Measurements from ENCODE around the gene AUP1. TPM values are rescaled to one million over a fixed set of nuclear protein-coding genes. Genes with fewer than 3 reads are reported as not detected.

Gene AUP1
- total RNA-seq, 1 experiment from 2014 or later: 154 TPM

GRCh38 chr2:74556831-74557370 lies 27.4 kb upstream of the AUP1 start:
- Mint-ChIP-seq H3K4me1 (ENCODE audit: low read depth, unreplicated experiment) (peaks cover 22% of the 10 kb centered on the region), H3K9me3 (ENCODE audit: unreplicated experiment) (no peaks in the 10 kb centered on the region), H3K27ac (ENCODE audit: unreplicated experiment) (no peak overlapping the region), H3K4me3 (ENCODE audit: unreplicated experiment) (no peak overlapping the region), H3K27me3 (ENCODE audit: insufficient read depth, unreplicated experiment) (peaks cover 5% of the 10 kb centered on the region), H3K36me3 (ENCODE audit: insufficient read depth, unreplicated experiment) (no peaks in the 10 kb centered on the region)
- Histone ChIP-seq H3K4me1 (peaks cover 22% of the 10 kb centered on the region), H3K27me3 (replicated peaks; ENCODE audit: control insufficient read depth, insufficient read depth, low read length) (no peaks in the 10 kb centered on the region; the same call in 1 of the 2 replicates), H3K36me3 (ENCODE audit: control insufficient read depth, insufficient read depth, low read length) (no peaks in the 10 kb centered on the region; the same call in 1 of the 2 replicates), H3K4me3 (ENCODE audit: low read depth, low read length) (no peak overlapping the region), H3K9me3 (no peaks in the 10 kb centered on the region)
- BruUV-seq (replicated peaks): no TSS peak
- TF ChIP-seq, protein P1, sequence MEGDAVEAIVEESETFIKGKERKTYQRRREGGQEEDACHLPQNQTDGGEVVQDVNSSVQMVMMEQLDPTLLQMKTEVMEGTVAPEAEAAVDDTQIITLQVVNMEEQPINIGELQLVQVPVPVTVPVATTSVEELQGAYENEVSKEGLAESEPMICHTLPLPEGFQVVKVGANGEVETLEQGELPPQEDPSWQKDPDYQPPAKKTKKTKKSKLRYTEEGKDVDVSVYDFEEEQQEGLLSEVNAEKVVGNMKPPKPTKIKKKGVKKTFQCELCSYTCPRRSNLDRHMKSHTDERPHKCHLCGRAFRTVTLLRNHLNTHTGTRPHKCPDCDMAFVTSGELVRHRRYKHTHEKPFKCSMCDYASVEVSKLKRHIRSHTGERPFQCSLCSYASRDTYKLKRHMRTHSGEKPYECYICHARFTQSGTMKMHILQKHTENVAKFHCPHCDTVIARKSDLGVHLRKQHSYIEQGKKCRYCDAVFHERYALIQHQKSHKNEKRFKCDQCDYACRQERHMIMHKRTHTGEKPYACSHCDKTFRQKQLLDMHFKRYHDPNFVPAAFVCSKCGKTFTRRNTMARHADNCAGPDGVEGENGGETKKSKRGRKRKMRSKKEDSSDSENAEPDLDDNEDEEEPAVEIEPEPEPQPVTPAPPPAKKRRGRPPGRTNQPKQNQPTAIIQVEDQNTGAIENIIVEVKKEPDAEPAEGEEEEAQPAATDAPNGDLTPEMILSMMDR (IDR thresholded peaks at IDR 0.05; ENCODE audit: insufficient read depth in 1 of 2, low read depth in 1 of 2, low read length in 1 of 2, severe bottlenecking in 1 of 2, unreplicated experiment in 1 of 2): no peak
- intact Hi-C loops (cut with micrococcal nuclease; ENCODE audit: unreplicated experiment): no loop called here
- CTCF ChIA-PET: interaction anchor here (0.6 kb wide), 1 partner anchor 74 kb away, joined by 3 read pairs; the partner anchor contains the start of gene CCDC142
- DNase-seq: no peak
- POLR2A ChIA-PET: no interaction called here

- H3K9me3 ChIP-seq: no peaks in the 10 kb centered on the region
- Mint-ChIP-seq H3K4me1 (ENCODE audit: low read depth, unreplicated experiment) (peaks cover 22% of the 10 kb centered on the region), H3K9me3 (ENCODE audit: unreplicated experiment) (no peaks in the 10 kb centered on the region), H3K36me3 (ENCODE audit: insufficient read depth, unreplicated experiment) (no peaks in the 10 kb centered on the region), H3K27ac (ENCODE audit: unreplicated experiment) (no peak overlapping the region), H3K4me3 (ENCODE audit: unreplicated experiment) (no peak overlapping the region), H3K27me3 (ENCODE audit: insufficient read depth, unreplicated experiment) (no peaks in the 10 kb centered on the region)
- H3K36me3 ChIP-seq (ENCODE audit: control insufficient read depth, insufficient read depth, low read length): no peaks in the 10 kb centered on the region; the same call in 1 of the 2 replicates
- no peak for DNase-seq
- peaks cover 22% of the 10 kb centered on the region for H3K4me1 ChIP-seq
- CTCF ChIA-PET: no interaction called here
- no TSS peak for BruUV-seq (replicated peaks)
- H3K4me3 ChIP-seq (ENCODE audit: low read depth, low read length): no peak overlapping the region
- POLR2A ChIA-PET: no interaction called here
- intact Hi-C loops (cut with micrococcal nuclease; ENCODE audit: unreplicated experiment): no loop called here
- TF ChIP-seq, protein P1 (IDR thresholded peaks at IDR 0.05; ENCODE audit: insufficient read depth in 1 of 2, low read depth in 1 of 2, low read length in 1 of 2, severe bottlenecking in 1 of 2, unreplicated experiment in 1 of 2): no peak
- no peaks in the 10 kb centered on the region; the same call in 1 of the 2 replicates for H3K27me3 ChIP-seq (replicated peaks; ENCODE audit: control insufficient read depth, insufficient read depth, low read length)
Measured at GRCh38 chr2:74556159-74556558, 26.7 kb upstream of the AUP1 start.

DNA sequence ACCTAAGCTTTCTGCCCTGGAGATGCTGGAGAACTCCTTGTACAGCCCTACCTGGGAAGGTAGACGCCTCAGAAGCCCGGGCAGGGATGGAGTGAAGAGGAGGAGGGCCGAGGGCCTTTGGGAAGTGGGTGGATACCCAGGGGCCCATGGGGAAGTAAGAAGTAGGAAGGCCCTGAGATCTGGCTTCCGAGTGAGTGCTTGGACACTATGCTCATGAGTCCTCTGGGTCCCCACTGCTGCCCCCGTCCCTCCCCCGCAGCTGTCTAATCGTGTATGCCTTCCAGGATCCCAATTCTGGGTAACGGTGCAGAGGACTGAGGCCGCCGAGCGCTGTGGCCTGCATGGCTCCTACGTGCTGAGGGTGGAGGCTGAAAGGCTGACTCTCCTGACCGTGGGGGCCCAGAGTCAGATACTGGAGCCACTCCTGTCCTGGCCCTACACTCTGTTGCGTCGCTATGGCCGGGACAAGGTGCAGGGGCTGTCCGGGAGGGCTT lies 26.2 kb upstream of the AUP1 start:
- ChIA-PET POLR2A (no interaction called here), CTCF (no interaction called here)
- no peaks in the 10 kb centered on the region; the same call in 1 of the 2 replicates for H3K36me3 ChIP-seq (ENCODE audit: control insufficient read depth, insufficient read depth, low read length)
- H3K9me3 Mint-ChIP-seq (ENCODE audit: unreplicated experiment): no peaks in the 10 kb centered on the region
- peaks cover 22% of the 10 kb centered on the region for H3K4me1 ChIP-seq
- H3K27ac Mint-ChIP-seq (ENCODE audit: unreplicated experiment): no peak overlapping the region
- H3K36me3 Mint-ChIP-seq (ENCODE audit: insufficient read depth, unreplicated experiment): no peaks in the 10 kb centered on the region
- no peaks in the 10 kb centered on the region for H3K9me3 ChIP-seq
- H3K4me1 Mint-ChIP-seq (ENCODE audit: low read depth, unreplicated experiment): peaks cover 22% of the 10 kb centered on the region
- DNase-seq: no peak
- no TSS peak for BruUV-seq (replicated peaks)
- TF ChIP-seq, protein P1 (IDR thresholded peaks at IDR 0.05; ENCODE audit: insufficient read depth in 1 of 2, low read depth in 1 of 2, low read length in 1 of 2, severe bottlenecking in 1 of 2, unreplicated experiment in 1 of 2): no peak
- H3K4me3 Mint-ChIP-seq (ENCODE audit: unreplicated experiment): no peak overlapping the region
- no peak overlapping the region for H3K4me3 ChIP-seq (ENCODE audit: low read depth, low read length)
- no peaks in the 10 kb centered on the region for H3K27me3 Mint-ChIP-seq (ENCODE audit: insufficient read depth, unreplicated experiment)
- intact Hi-C loops (cut with micrococcal nuclease; ENCODE audit: unreplicated experiment): no loop called here
- no peaks in the 10 kb centered on the region; the same call in 1 of the 2 replicates for H3K27me3 ChIP-seq (replicated peaks; ENCODE audit: control insufficient read depth, insufficient read depth, low read length)
